HepG2 (cell line): ENCODE results near the gene SLC39A2. TPM values are rescaled to one million over a fixed set of nuclear protein-coding genes. Genes with fewer than 3 reads are reported as not detected.

Experiments
- ATAC-seq: fragments of 200-7000 bp; cut with Tn5 transposase; 3 replicates; pipeline ENCODE4 v1.9.1; 2020; ENCODE audit warnings: mild to moderate bottlenecking, moderate library complexity
- BruUV-seq: library from RNA; stranded (reverse); fragments of 400-500 nt; replicated peaks from 2 replicates; lab custom pipeline; 2021; lab: Mats Ljungman, UMichigan
- CTCF ChIA-PET: fragments of 300-600 bp; formaldehyde crosslinking; extraction: SDS; loops from one replicate; lab custom pipeline; 2021; ENCODE audit warnings: low total read pairs, inconsistent platforms, low intra/inter-chr PET ratio; lab: Yijun Ruan, JAX
- POLR2A ChIA-PET: fragments of 350-600 bp; sonication (Branson Sonifier 250); formaldehyde crosslinking; loops from one replicate; lab custom pipeline; 2020; ENCODE audit warnings: antibody characterized with exemption, inconsistent platforms; lab: Yijun Ruan, JAX
- DNase-seq: peaks from one replicate; pipeline ENCODE4 v3.0.0-alpha.2; 2015; ENCODE audit warnings: low spot score
- FAIRE-seq: peaks from 3 replicates; lab custom pipeline; 2011; peaks lifted over from hg19 to GRCh38; lab: Jason Lieb, UNC
- H2AFZ ChIP-seq: one replicate; pipeline ENCODE4 v1.6.1; 2011; ENCODE audit warnings: low read length, inconsistent platforms
- H3K27ac ChIP-seq: fragments of 300-600 bp; 3 replicates; pipeline ENCODE4 v1.8.0; 2011; ENCODE audit warnings: mixed run types, mild to moderate bottlenecking, mixed read lengths, low read length, inconsistent platforms; ENCODE audit not compliant: insufficient read depth; ENCODE audit errors: extremely low read length
- H3K27me3 ChIP-seq, 2 experiments: fragments of 200-600 bp in 1 of 2; 2 replicates in 1 of 2; 3 replicates in 1 of 2; pipeline versions ENCODE4 v1.6.0 to v1.8.0; 2011; ENCODE audit warnings: low read length in 2 of 2, mild to moderate bottlenecking in 2 of 2, moderate library complexity in 2 of 2, inconsistent platforms in 1 of 2; ENCODE audit not compliant: insufficient read depth in 2 of 2, control insufficient read depth in 1 of 2
- H3K36me3 ChIP-seq, 2 experiments: fragments of 200-600 bp in 1 of 2; replicated peaks in 1 of 2; 2 replicates in 1 of 2; 3 replicates in 1 of 2; pipeline versions ENCODE4 v1.5.1 to v1.8.0; 2011; ENCODE audit warnings: low read length in 2 of 2, inconsistent platforms in 1 of 2; ENCODE audit not compliant: insufficient read depth in 2 of 2, control insufficient read depth in 1 of 2
- H3K4me1 ChIP-seq: 2 replicates; pipeline ENCODE4 v1.5.1; 2012; ENCODE audit warnings: low read length, inconsistent platforms; ENCODE audit not compliant: insufficient read depth
- H3K4me2 ChIP-seq: 2 replicates; pipeline ENCODE4 v1.6.0; 2011; ENCODE audit warnings: low read depth, low read length, inconsistent platforms
- H3K4me3 ChIP-seq, 3 experiments: fragments of 200-600 bp in 1 of 3; sonication (generic), shearing (Covaris generic) in 1 of 3; replicated peaks in 1 of 3; 2 replicates each; pipeline ENCODE4 v1.5.1; 2011 to 2016; ENCODE audit warnings: low read length in 3 of 3, inconsistent platforms in 2 of 3, low read depth in 2 of 3, mild to moderate bottlenecking in 2 of 3, control low read depth in 1 of 3, mixed read lengths in 1 of 3; ENCODE audit not compliant: insufficient read depth in 1 of 3
- H3K79me2 ChIP-seq: one replicate; pipeline ENCODE4 v1.6.1; 2011; ENCODE audit warnings: low read length, inconsistent platforms; ENCODE audit not compliant: insufficient read depth
- H3K9ac ChIP-seq: 2 replicates; pipeline ENCODE4 v1.6.0; 2011; ENCODE audit warnings: mild to moderate bottlenecking, low read depth, low read length, inconsistent platforms; ENCODE audit not compliant: insufficient read depth
- H3K9me3 ChIP-seq: 2 replicates; pipeline ENCODE4 v1.5.1; 2012; ENCODE audit warnings: mild to moderate bottlenecking, low read length
- H4K20me1 ChIP-seq: 2 replicates; pipeline ENCODE4 v1.6.0; 2011; ENCODE audit warnings: inconsistent platforms, mild to moderate bottlenecking, low read length, moderate library complexity; ENCODE audit not compliant: insufficient read depth
- CAMTA2 ChIP-seq: sonication (generic); formaldehyde crosslinking; IDR thresholded peaks from 2 replicates; pipeline ENCODE4 v1.4.0; 2020; ENCODE audit warnings: mild to moderate bottlenecking, missing genetic modification reagents, borderline replicate concordance
- DNMT3B ChIP-seq: conservative IDR thresholded peaks from 2 replicates; pipeline ENCODE4 v1.6.1; 2016; ENCODE audit warnings: missing biosample characterization, control low read depth
- ELF3 ChIP-seq: IDR thresholded peaks from 2 replicates; pipeline ENCODE4 v1.6.1; 2016; ENCODE audit warnings: missing genetic modification reagents, missing compliant biosample characterization
- FOXA3 ChIP-seq: IDR thresholded peaks from 2 replicates; pipeline ENCODE4 v1.6.1; 2016; ENCODE audit warnings: missing genetic modification reagents, missing compliant biosample characterization
- HES4 ChIP-seq: sonication (generic); formaldehyde crosslinking; IDR thresholded peaks from 2 replicates; pipeline ENCODE4 v1.9.0; 2021; ENCODE audit warnings: mild to moderate bottlenecking, missing genetic modification reagents, borderline replicate concordance
- HNF4A ChIP-seq: sonication (generic); formaldehyde crosslinking; IDR thresholded peaks from 2 replicates; pipeline ENCODE4 v1.4.0; 2020; ENCODE audit warnings: missing genetic modification reagents
- HOXA3 ChIP-seq: sonication (generic); formaldehyde crosslinking; IDR thresholded peaks from 2 replicates; pipeline ENCODE4 v1.5.0; 2020; ENCODE audit warnings: missing genetic modification reagents
- KDM2A ChIP-seq: sonication (generic); formaldehyde crosslinking; IDR thresholded peaks from 2 replicates; pipeline ENCODE4 v1.4.0; 2020; ENCODE audit warnings: low read depth, missing genetic modification reagents, borderline replicate concordance
- KDM3A ChIP-seq: IDR thresholded peaks from 2 replicates; pipeline ENCODE4 v1.6.1; 2018; ENCODE audit warnings: low read depth, missing compliant biosample characterization
- KLF13 ChIP-seq: sonication (generic); formaldehyde crosslinking; IDR thresholded peaks from 2 replicates; pipeline ENCODE4 v1.4.0; 2020; ENCODE audit warnings: mild to moderate bottlenecking, missing genetic modification reagents
- MIER2 ChIP-seq: IDR thresholded peaks from 2 replicates; pipeline ENCODE4 v1.6.1; 2016; ENCODE audit warnings: missing biosample characterization, missing genetic modification reagents
- NCOA5 ChIP-seq: sonication (generic); formaldehyde crosslinking; IDR thresholded peaks from 2 replicates; pipeline ENCODE4 v1.4.0; 2020; ENCODE audit warnings: missing genetic modification reagents
- RARA ChIP-seq: IDR thresholded peaks from 2 replicates; pipeline ENCODE4 v1.6.1; 2016; ENCODE audit warnings: missing genetic modification reagents, missing compliant biosample characterization
- TMF1 ChIP-seq: sonication (generic); formaldehyde crosslinking; IDR thresholded peaks from 2 replicates; pipeline ENCODE4 v1.8.1; 2022; ENCODE audit warnings: low read depth, missing genetic modification reagents
- XRCC5 ChIP-seq: fragments of 200-400 bp; formaldehyde crosslinking; optimal IDR thresholded peaks from 2 replicates; pipeline ENCODE3; 2017; ENCODE audit warnings: mild to moderate bottlenecking, low read length
- ZNF143 ChIP-seq: sonication (generic); formaldehyde crosslinking; IDR thresholded peaks from 2 replicates; pipeline ENCODE4 v1.4.0; 2020; ENCODE audit warnings: missing genetic modification reagents
- ZNF317 ChIP-seq: sonication (generic); formaldehyde crosslinking; IDR thresholded peaks from 2 replicates; pipeline ENCODE4 v1.5.0; 2020; ENCODE audit warnings: mild to moderate bottlenecking, missing genetic modification reagents
- ZNF556 ChIP-seq: sonication (generic); formaldehyde crosslinking; IDR thresholded peaks from 2 replicates; pipeline ENCODE4 v1.4.0; 2020; ENCODE audit warnings: mild to moderate bottlenecking, missing genetic modification reagents, borderline replicate concordance
- ZNF614 ChIP-seq: IDR thresholded peaks from 2 replicates; pipeline ENCODE4 v1.6.1; 2018; ENCODE audit warnings: missing biosample characterization, missing genetic modification reagents, inconsistent platforms, borderline replicate concordance
- WGBS: methylation state at CpG from one replicate; pipeline ENCODE4 v1.1.6; 2017; ENCODE audit warnings: low lambda C conversion rate; 5-methylcytosine and 5-hydroxymethylcytosine counted together
- in situ Hi-C: cut with HindIII; loops from 2 replicates; pipeline ENCODE4 v1.10.0; 2017; ENCODE audit warnings: low pct_unique_long_range_greater_than_20kb; ENCODE audit not compliant: extremely low pct_ligation_motif_present
- intact Hi-C: fragments of 100-400 bp; cut with micrococcal nuclease; formaldehyde crosslinking; loops from one replicate; pipeline ENCODE4 v1.10.0; 2022; ENCODE audit not compliant: unreplicated experiment
- polyA plus RNA-seq, 8 experiments: library from polyadenylated mRNA; depleted of rRNA in 3 of 8; stranded (reverse) in 7 of 8; unstranded in 1 of 8; fragments of >200 nt; fragmentation: Illumina TruSeq in 4 of 8; extraction: Trizol in 4 of 8; gene quantifications; 2 replicates each; pipeline versions ENCODE4 v1.2.1 to v1.2.3, GENCODE V29; 2011 to 2016; ENCODE audit warnings: low read depth in 4 of 8, missing spikeins in 1 of 8, mixed read lengths in 1 of 8; ENCODE audit not compliant: insufficient read depth in 1 of 8
- total RNA-seq, 5 experiments: library from RNA; depleted of rRNA; stranded (reverse); fragments of >200 nt; fragmentation: Illumina TruSeq; extraction: Trizol; gene quantifications; 2 replicates each; pipeline ENCODE4 v1.2.3, GENCODE V29; 2016; ENCODE audit warnings: low read depth in 1 of 5
- TF ChIP-seq, protein P1 (sequence below): sonication (generic); formaldehyde crosslinking; IDR thresholded peaks from 2 replicates; pipeline ENCODE4 v1.9.0; 2021; ENCODE audit warnings: missing genetic modification reagents, borderline replicate concordance
- TF ChIP-seq, protein P2 (sequence below): sonication (generic); formaldehyde crosslinking; IDR thresholded peaks from 2 replicates; pipeline ENCODE4 v1.4.0; 2020; ENCODE audit warnings: mild to moderate bottlenecking, missing genetic modification reagents
- TF ChIP-seq, protein P3 (sequence below): sonication (generic); formaldehyde crosslinking; IDR thresholded peaks from 2 replicates; pipeline ENCODE4 v1.4.0; 2020; ENCODE audit warnings: low read depth, mild to moderate bottlenecking, missing genetic modification reagents

SLC39A2 gene
- total and polyA plus RNA-seq, 2 of the 13 experiments (the other 11 are each of a cell fraction or from before 2014, with no cell fraction given) = 0.08 to 0.11 TPM

DNA sequence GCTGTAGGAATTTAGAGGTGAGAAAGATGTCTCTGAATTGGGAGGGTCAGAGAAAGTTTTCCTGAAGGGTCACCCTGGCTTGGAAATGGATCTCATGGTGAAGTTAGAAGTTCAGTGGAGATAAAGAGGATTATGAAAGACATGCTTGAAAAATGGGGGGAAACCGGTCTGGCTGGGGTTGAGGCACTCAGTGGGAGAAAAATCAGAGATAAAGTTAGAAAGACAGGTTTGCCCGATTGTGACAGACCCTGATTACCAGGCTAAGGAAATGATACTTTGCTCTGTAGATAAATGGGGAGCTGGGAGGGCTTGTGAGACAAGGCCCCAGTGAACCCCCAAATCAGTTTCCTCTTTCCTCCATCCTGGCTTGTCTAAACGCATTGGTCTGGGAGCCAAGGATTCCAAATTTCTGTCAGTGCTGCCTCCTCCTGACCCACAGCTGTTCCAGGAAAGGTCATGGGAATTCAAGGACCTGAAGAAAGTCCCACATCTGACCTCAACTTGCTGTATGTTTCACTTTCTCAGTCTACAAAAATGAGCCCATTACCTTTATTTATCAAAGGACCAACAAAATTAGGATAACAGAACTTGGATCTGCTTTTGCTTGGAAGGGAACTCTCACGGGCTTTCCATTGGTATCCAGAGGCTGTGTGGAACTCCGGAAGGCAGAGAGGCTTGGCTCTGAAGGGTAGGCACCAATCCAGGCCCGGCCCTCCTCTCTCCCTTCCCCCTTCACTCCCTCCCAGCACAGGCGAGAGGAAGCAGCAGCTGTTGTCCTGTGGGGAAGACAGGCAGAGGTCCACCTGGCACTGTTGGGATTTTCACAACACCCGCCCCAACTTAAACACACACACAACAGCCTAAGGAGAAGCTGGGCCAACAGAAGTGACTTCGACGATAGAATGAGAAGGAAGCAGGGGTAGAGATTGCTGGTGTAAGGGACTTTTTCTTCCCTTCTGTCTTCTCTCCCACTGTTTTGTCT is 39.6 kb downstream of the SLC39A2 start:
- peak overlapping the region; percentile 22 for H3K27ac ChIP-seq
- peak overlapping the region; percentile 69 for H3K4me2 ChIP-seq
- ATAC-seq (peak; percentile 90), FAIRE-seq (peak; percentile 84), DNase-seq (peak; percentile 73)
- no peaks in the 10 kb centered on the region for H3K79me2 ChIP-seq
- peaks cover 66% of the 10 kb centered on the region for H3K4me1 ChIP-seq
- POLR2A ChIA-PET = interaction anchor here (1.0 to 3.5 kb wide), 11 partner anchors 9 to 65 kb away, joined by 3 to 112 read pairs (median 20); partner anchors contain the start of genes ARHGEF40, NDRG2 and TPPP2
- WGBS = 9% methylated on average over 10 of the region's 10 CpGs
- peak overlapping the region; percentile 8 to 42 (median 20); a peak in 5 of 6 replicates for H3K4me3 ChIP-seq
- H3K9ac ChIP-seq = peak overlapping the region; percentile 38
- intact Hi-C loops = no loop called here
- no TSS peak for BruUV-seq
- no peaks in the 10 kb centered on the region; a peak in 1 of 5 replicates for H3K27me3 ChIP-seq
- no peaks in the 10 kb centered on the region for H4K20me1 ChIP-seq
- in situ Hi-C loops = no loop called here
- peak overlapping the region; percentile 82 for H2AFZ ChIP-seq
- CTCF ChIA-PET = interaction anchor here (1.2 to 4.8 kb wide), 4 partner anchors 21 to 54 kb away, joined by 3 to 109 read pairs (median 10); no protein-coding TSS in a partner anchor
- H3K36me3 ChIP-seq = no peaks in the 10 kb centered on the region
- no peaks in the 10 kb centered on the region for H3K9me3 ChIP-seq
- TF ChIP-seq NCOA5 (CRISPR knock-in tag) (no peak), ZNF317 (no peak), ZNF556 (CRISPR knock-in tag) (no peak), HOXA3 (CRISPR knock-in tag) (peak; percentile 37; the same call in 1 of the 2 replicates), DNMT3B (CRISPR knock-in tag) (no peak), TMF1 (no peak), ZNF614 (CRISPR knock-in tag) (no peak), XRCC5 (peak; percentile 51), RARA (CRISPR knock-in tag) (peak; percentile 36; the same call in 1 of the 2 replicates), ELF3 (peak; percentile 72), KDM3A (0 out of 2 replicates have a peak, but pooled peaks have one; percentile 59), KLF13 (CRISPR knock-in tag) (no peak), KDM2A (CRISPR knock-in tag) (0 out of 2 replicates have a peak, but pooled peaks have one; percentile 49), FOXA3 (CRISPR knock-in tag) (no peak; the same call in 1 of the 2 replicates), MIER2 (CRISPR knock-in tag) (peak; percentile 14; the same call in 1 of the 2 replicates), HNF4A (CRISPR knock-in tag) (0 out of 2 replicates have a peak, but pooled peaks have one; percentile 24), CAMTA2 (CRISPR knock-in tag) (no peak), HES4 (CRISPR knock-in tag) (no peak), ZNF143 (CRISPR knock-in tag) (no peak)
- TF ChIP-seq, protein P1, sequence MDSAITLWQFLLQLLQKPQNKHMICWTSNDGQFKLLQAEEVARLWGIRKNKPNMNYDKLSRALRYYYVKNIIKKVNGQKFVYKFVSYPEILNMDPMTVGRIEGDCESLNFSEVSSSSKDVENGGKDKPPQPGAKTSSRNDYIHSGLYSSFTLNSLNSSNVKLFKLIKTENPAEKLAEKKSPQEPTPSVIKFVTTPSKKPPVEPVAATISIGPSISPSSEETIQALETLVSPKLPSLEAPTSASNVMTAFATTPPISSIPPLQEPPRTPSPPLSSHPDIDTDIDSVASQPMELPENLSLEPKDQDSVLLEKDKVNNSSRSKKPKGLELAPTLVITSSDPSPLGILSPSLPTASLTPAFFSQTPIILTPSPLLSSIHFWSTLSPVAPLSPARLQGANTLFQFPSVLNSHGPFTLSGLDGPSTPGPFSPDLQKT (CRISPR knock-in tag) = no peak
- TF ChIP-seq, protein P2, sequence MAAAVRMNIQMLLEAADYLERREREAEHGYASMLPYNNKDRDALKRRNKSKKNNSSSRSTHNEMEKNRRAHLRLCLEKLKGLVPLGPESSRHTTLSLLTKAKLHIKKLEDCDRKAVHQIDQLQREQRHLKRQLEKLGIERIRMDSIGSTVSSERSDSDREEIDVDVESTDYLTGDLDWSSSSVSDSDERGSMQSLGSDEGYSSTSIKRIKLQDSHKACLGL (CRISPR knock-in tag) = 0 out of 2 replicates have a peak, but pooled peaks have one; percentile 33
- TF ChIP-seq, protein P3, sequence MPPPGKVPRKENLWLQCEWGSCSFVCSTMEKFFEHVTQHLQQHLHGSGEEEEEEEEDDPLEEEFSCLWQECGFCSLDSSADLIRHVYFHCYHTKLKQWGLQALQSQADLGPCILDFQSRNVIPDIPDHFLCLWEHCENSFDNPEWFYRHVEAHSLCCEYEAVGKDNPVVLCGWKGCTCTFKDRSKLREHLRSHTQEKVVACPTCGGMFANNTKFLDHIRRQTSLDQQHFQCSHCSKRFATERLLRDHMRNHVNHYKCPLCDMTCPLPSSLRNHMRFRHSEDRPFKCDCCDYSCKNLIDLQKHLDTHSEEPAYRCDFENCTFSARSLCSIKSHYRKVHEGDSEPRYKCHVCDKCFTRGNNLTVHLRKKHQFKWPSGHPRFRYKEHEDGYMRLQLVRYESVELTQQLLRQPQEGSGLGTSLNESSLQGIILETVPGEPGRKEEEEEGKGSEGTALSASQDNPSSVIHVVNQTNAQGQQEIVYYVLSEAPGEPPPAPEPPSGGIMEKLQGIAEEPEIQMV = no peak
